Fibroblast of lung (primary cell): ENCODE data around the gene UBQLN2. TPM values are rescaled to one million over a fixed set of nuclear protein-coding genes. Genes with fewer than 3 reads are reported as not detected.
A peak's percentile ranks its signal among the peaks of the same experiment; 100 is the strongest.
"Not testable (repeated sequence)": the region's sequence is repeated elsewhere in the genome, so short reads cannot be mapped to it uniquely, and the experiment has no call there.

Experiments used
- DNase-seq, 2 donors: peaks; one replicate each; pipeline versions ENCODE4 v3.0.0 to v3.0.0-alpha.2; 2010; ENCODE audit warnings: low read depth in 2 of 2
- H2AFZ ChIP-seq: 2 replicates; pipeline ENCODE4 v1.5.1; 2012; ENCODE audit warnings: low read length, control low read depth, inconsistent platforms
- H3K27ac ChIP-seq: 2 replicates; pipeline ENCODE4 v1.5.1; 2011; ENCODE audit warnings: low read length, control low read depth; ENCODE audit not compliant: insufficient read depth
- H3K27me3 ChIP-seq: 2 replicates; pipeline ENCODE4 v1.5.1; 2011; ENCODE audit warnings: mild to moderate bottlenecking, low read length; ENCODE audit not compliant: control insufficient read depth, insufficient read depth
- H3K36me3 ChIP-seq: 2 replicates; pipeline ENCODE4 v1.5.1; 2011; ENCODE audit warnings: low read length; ENCODE audit not compliant: control insufficient read depth, insufficient read depth
- H3K4me1 ChIP-seq: 2 replicates; pipeline ENCODE4 v1.5.1; 2011; ENCODE audit warnings: low read length; ENCODE audit not compliant: control insufficient read depth, insufficient read depth; ENCODE audit errors: extremely low read depth
- H3K4me2 ChIP-seq: 2 replicates; pipeline ENCODE4 v1.5.1; 2011; ENCODE audit warnings: low read length, control low read depth; ENCODE audit not compliant: insufficient read depth; ENCODE audit errors: extremely low read depth
- H3K4me3 ChIP-seq, 4 experiments: fragments of 200-600 bp in 1 of 4; sonication (generic) in 1 of 4; replicated peaks in 1 of 4; 2 replicates each; pipeline ENCODE4 v1.5.1; 2011 to 2016; ENCODE audit warnings: low read length in 4 of 4, low read depth in 3 of 4, mild to moderate bottlenecking in 3 of 4, control low read depth in 2 of 4, inconsistent platforms in 1 of 4, mixed read lengths in 1 of 4; ENCODE audit not compliant: insufficient read depth in 1 of 4; ENCODE audit errors: control extremely low read depth in 1 of 4
- H3K79me2 ChIP-seq: 2 replicates; pipeline ENCODE4 v1.5.1; 2012; ENCODE audit warnings: mild to moderate bottlenecking, low read length, inconsistent platforms; ENCODE audit not compliant: control insufficient read depth, insufficient read depth
- H3K9ac ChIP-seq: 2 replicates; pipeline ENCODE4 v1.5.1; 2011; ENCODE audit warnings: mild to moderate bottlenecking, low read length, control low read depth; ENCODE audit not compliant: insufficient read depth
- H3K9me3 ChIP-seq: 2 replicates; pipeline ENCODE4 v1.5.1; 2012; ENCODE audit warnings: low read depth, low read length; ENCODE audit not compliant: control insufficient read depth, insufficient read depth
- H4K20me1 ChIP-seq: 2 replicates; pipeline ENCODE4 v1.5.1; 2011; ENCODE audit warnings: low read length; ENCODE audit not compliant: control insufficient read depth, insufficient read depth; ENCODE audit errors: extremely low read depth
- EZH2 ChIP-seq: IDR thresholded peaks from 2 replicates; pipeline ENCODE4 v1.5.1; 2012; ENCODE audit warnings: low read length, control low read depth, mild to moderate bottlenecking; ENCODE audit errors: missing control alignments
- polyA minus RNA-seq: library from RNA; depleted of rRNA, polyadenylated mRNA; stranded (reverse); fragments of >200 nt; gene quantifications from 2 replicates; pipeline ENCODE4 v1.2.3, GENCODE V29; 2011; ENCODE audit warnings: low replicate concordance
- polyA plus RNA-seq, 2 donors: library from polyadenylated mRNA; depleted of rRNA in 1 of 2; stranded (reverse) in 1 of 2; unstranded in 1 of 2; fragments of >200 nt; gene quantifications; 2 replicates each; pipeline ENCODE4 v1.2.1, GENCODE V29; 2011 to 2012; ENCODE audit warnings: missing spikeins in 1 of 2
- total RNA-seq: library from RNA; depleted of rRNA; stranded (reverse); fragments of >200 nt; gene quantifications from 2 replicates; pipeline ENCODE4 v1.2.1, GENCODE V29; 2014
- TF ChIP-seq, protein P1 (sequence below), 2 donors: IDR thresholded peaks in 1 of 2; conservative IDR thresholded peaks in 1 of 2; 1 replicate in 1 of 2; 2 replicates in 1 of 2; pipeline ENCODE4 v1.5.1; 2011 to 2012; ENCODE audit warnings: low read length in 2 of 2, control low read depth in 1 of 2, inconsistent platforms in 1 of 2, low read depth in 1 of 2, mild to moderate bottlenecking in 1 of 2

UBQLN2 gene
- total RNA-seq (5.6 and 8.1 TPM in 2 replicates), polyA plus RNA-seq (33.0 and 36.3 TPM in 2 replicates), polyA minus RNA-seq (59.3 and 72.5 TPM in 2 replicates)
- polyA plus RNA-seq (2012), result 27.1 and 27.9 TPM in 2 replicates

GRCh38 chrX:56563231-56564161 lies at the start of gene UBQLN2:
Gene UBQLN2, plus strand, starts transcription at chrX:56563627. Its CDS starts 247 bp downstream, at chrX:56563874.
- Histone ChIP-seq H3K4me2 (peak within 1 kb of the TSS; percentile 92), H3K27ac (peak within 1 kb of the TSS; percentile 88), H3K9me3 (no peaks in the 10 kb centered on the region), H3K27me3 (no peaks in the 10 kb centered on the region), H3K79me2 (peaks cover 43% of the 10 kb centered on the region), H3K9ac (peak within 1 kb of the TSS; percentile 87), H3K36me3 (no peaks in the 10 kb centered on the region), H3K4me1 (no peaks in the 10 kb centered on the region), H3K4me3 (peak within 1 kb of the TSS; percentile 36 to 90 (median 62)), H4K20me1 (no peaks in the 10 kb centered on the region), H2AFZ (peak within 1 kb of the TSS; percentile 76)
- TF ChIP-seq, protein P1, sequence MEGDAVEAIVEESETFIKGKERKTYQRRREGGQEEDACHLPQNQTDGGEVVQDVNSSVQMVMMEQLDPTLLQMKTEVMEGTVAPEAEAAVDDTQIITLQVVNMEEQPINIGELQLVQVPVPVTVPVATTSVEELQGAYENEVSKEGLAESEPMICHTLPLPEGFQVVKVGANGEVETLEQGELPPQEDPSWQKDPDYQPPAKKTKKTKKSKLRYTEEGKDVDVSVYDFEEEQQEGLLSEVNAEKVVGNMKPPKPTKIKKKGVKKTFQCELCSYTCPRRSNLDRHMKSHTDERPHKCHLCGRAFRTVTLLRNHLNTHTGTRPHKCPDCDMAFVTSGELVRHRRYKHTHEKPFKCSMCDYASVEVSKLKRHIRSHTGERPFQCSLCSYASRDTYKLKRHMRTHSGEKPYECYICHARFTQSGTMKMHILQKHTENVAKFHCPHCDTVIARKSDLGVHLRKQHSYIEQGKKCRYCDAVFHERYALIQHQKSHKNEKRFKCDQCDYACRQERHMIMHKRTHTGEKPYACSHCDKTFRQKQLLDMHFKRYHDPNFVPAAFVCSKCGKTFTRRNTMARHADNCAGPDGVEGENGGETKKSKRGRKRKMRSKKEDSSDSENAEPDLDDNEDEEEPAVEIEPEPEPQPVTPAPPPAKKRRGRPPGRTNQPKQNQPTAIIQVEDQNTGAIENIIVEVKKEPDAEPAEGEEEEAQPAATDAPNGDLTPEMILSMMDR (conservative IDR thresholded peaks at IDR 0.05 in 1 of 2, IDR thresholded peaks at IDR 0.05 in 1 of 2; ENCODE audit: low read depth in 1 of 2, low read length in 2 of 2), result peak; percentile 31 to 37
- TF ChIP-seq EZH2, result no peak
- peak; percentile 77 to 83 for DNase-seq

- no peak overlapping the region for H3K27ac ChIP-seq
- no peaks in the 10 kb centered on the region for H3K4me1 ChIP-seq
- no peak for DNase-seq
- H3K9me3 ChIP-seq, result no peaks in the 10 kb centered on the region
- H2AFZ ChIP-seq, result no peak overlapping the region
- H3K79me2 ChIP-seq, result no peaks in the 10 kb centered on the region
- H3K27me3 ChIP-seq, result no peaks in the 10 kb centered on the region
- H3K4me2 ChIP-seq, result no peak overlapping the region
- H3K9ac ChIP-seq, result no peak overlapping the region
- no peaks in the 10 kb centered on the region for H3K36me3 ChIP-seq
- no peak for TF ChIP-seq EZH2
- TF ChIP-seq, protein P1 (conservative IDR thresholded peaks at IDR 0.05 in 1 of 2, IDR thresholded peaks at IDR 0.05 in 1 of 2; ENCODE audit: low read depth in 1 of 2, low read length in 2 of 2), result no peak
- no peak overlapping the region for H3K4me3 ChIP-seq
- H4K20me1 ChIP-seq, result no peaks in the 10 kb centered on the region
Measured at GRCh38 chrX:56519642-56520041, 43.8 kb upstream of the UBQLN2 start.

DNA sequence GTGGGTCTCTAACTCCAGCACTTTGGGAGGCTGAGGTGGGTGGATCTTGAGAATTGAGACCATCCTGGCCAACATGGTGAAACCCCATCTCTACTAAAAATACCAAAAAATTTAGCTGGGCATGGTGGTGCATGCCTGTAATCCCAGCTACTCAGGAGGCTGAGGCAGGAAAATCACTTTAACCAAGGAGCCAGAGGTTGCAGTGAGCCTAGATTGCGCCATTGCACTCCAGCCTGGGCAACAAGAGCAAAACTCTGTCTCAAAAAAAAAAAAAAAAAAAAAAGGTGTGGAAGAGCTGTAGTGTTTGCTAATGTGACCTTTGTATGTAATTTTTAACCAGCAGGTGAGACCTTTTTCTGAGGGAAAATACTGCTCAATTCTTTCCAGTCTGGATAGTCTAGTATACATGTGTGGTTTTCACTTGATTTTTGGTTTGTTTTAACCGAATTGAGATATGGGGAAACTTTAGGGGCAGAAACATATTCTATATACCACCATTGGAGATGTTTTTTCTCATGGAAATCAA lies 33.9 kb upstream of the UBQLN2 start:
- not testable (repeated sequence) for H3K4me1 ChIP-seq, H3K4me3 ChIP-seq, H3K27me3 ChIP-seq, H3K9me3 ChIP-seq, H3K9ac ChIP-seq, H3K79me2 ChIP-seq, DNase-seq, H3K27ac ChIP-seq, H3K4me2 ChIP-seq, H3K36me3 ChIP-seq, H2AFZ ChIP-seq, H4K20me1 ChIP-seq
